Measurements from ENCODE around the gene RNASE1.
"Not testable (repeated sequence)": the region's sequence is repeated elsewhere in the genome, so short reads cannot be mapped to it uniquely, and the experiment has no call there.

Gene RNASE1

GRCh38 chr14:20774258-20774824 is 28.3 kb downstream of the RNASE1 start:
- DNase-seq (ENCODE audit: low read depth in 4 of 4, low spot score in 1 of 4): no peak

GRCh38 chr14:20772650-20773049 is 30.0 kb downstream of the RNASE1 start:
- DNase-seq (ENCODE audit: low read depth in 4 of 4, low spot score in 1 of 4): no peak

GRCh38 chr14:20769421-20769820 is 33.2 kb downstream of the RNASE1 start:
- no peak for DNase-seq (ENCODE audit: low read depth in 4 of 4, low spot score in 1 of 4)

- DNase-seq (ENCODE audit: low read depth in 4 of 4, low spot score in 1 of 4): no peak
Measured at GRCh38 chr14:20768593-20768892, 34.1 kb downstream of the RNASE1 start.

- DNase-seq (ENCODE audit: low read depth in 4 of 4, low spot score in 1 of 4): no peak
Measured at GRCh38 chr14:20760950-20761349, 41.7 kb downstream of the RNASE1 start.

- not testable (repeated sequence) for DNase-seq (ENCODE audit: low read depth in 4 of 4, low spot score in 1 of 4)
Measured at GRCh38 chr14:20759465-20759864, 43.2 kb downstream of the RNASE1 start.

GRCh38 chr14:20757965-20758364 is 44.7 kb downstream of the RNASE1 start:
- peak in 1 of 4 experiments; percentile 6 for DNase-seq (ENCODE audit: low read depth in 4 of 4, low spot score in 1 of 4)

- DNase-seq (ENCODE audit: low read depth in 4 of 4, low spot score in 1 of 4): no peak
Measured at GRCh38 chr14:20755037-20755436, 47.6 kb downstream of the RNASE1 start.

- DNase-seq (ENCODE audit: low read depth in 4 of 4, low spot score in 1 of 4): no peak
Measured at GRCh38 chr14:20754308-20754707, 48.3 kb downstream of the RNASE1 start.

- no peak for DNase-seq (ENCODE audit: low read depth in 4 of 4, low spot score in 1 of 4)
Measured at GRCh38 chr14:20751963-20752562, 50.6 kb downstream of the RNASE1 start.
